ENCODE data around the gene OAS1. TPM values are rescaled to one million over a fixed set of nuclear protein-coding genes. Genes with fewer than 3 reads are reported as not detected.

The OAS1 gene
- total RNA-seq, 4 donors from 2014 or later: 3.8 to 19.8 (median 7.4) TPM

DNA sequence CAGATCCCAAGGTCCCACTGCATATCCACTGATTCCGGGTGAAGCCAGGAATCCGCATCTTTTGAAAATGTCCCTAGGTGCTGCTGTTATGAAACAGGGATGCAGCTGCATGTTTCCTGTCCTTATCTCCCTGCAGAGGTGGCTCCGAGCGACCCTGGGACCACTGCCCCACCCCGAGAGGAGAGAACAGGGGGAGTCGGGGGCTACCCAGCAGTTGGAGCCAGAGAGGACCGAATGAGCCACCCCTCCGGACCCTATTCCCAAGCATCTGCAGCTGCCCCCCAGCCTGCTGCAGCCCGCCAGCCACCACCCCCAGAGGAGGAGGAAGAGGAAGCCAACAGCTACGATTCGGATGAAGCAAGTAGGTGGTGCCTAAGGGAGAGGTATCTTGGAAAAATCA is 30.3 kb upstream of the OAS1 start:
- intact Hi-C loops (cut with DNase I; ENCODE audit: low total_unique reads): no loop called here
- no peak for DNase-seq
- no peak overlapping the region for H3K4me3 ChIP-seq

DNA sequence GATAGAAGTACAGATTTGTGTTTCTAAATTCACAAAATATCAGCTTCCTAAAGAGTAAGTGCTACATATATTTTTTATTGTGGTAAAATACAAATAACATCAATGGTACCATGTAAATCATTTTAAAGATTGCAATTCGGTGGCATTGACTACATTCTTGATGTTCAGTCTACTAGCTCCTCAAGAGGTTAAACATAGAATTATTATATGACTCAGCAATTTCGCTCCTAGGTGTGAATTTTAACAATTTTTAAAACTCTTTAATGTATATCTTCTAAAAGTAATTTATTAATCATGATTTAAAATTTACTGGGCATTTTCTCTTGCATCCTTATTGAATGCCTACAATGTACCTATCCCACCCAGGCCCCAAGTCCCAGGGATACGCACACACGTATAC is 29.8 kb upstream of the OAS1 start:
- Histone ChIP-seq H3K9me3 (no peaks in the 10 kb centered on the region), H3K27ac (no peak overlapping the region), H3K4me1 (no peaks in the 10 kb centered on the region), H3K36me3 (no peaks in the 10 kb centered on the region), H3K4me3 (no peak overlapping the region), H3K27me3 (no peaks in the 10 kb centered on the region)
- intact Hi-C loops (cut with DNase I; ENCODE audit: low total_unique reads): no loop called here
- no peak for DNase-seq
- TF ChIP-seq POLR2A (IDR thresholded peaks at IDR 0.05): no peak
- TF ChIP-seq, protein P1, sequence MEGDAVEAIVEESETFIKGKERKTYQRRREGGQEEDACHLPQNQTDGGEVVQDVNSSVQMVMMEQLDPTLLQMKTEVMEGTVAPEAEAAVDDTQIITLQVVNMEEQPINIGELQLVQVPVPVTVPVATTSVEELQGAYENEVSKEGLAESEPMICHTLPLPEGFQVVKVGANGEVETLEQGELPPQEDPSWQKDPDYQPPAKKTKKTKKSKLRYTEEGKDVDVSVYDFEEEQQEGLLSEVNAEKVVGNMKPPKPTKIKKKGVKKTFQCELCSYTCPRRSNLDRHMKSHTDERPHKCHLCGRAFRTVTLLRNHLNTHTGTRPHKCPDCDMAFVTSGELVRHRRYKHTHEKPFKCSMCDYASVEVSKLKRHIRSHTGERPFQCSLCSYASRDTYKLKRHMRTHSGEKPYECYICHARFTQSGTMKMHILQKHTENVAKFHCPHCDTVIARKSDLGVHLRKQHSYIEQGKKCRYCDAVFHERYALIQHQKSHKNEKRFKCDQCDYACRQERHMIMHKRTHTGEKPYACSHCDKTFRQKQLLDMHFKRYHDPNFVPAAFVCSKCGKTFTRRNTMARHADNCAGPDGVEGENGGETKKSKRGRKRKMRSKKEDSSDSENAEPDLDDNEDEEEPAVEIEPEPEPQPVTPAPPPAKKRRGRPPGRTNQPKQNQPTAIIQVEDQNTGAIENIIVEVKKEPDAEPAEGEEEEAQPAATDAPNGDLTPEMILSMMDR (IDR thresholded peaks at IDR 0.05): no peak

More for the DNA sequence above, 30.3 kb upstream of the OAS1 start:
- TF ChIP-seq, protein P1 (IDR thresholded peaks at IDR 0.05): no peak
- TF ChIP-seq POLR2A (IDR thresholded peaks at IDR 0.05): no peak
- no peaks in the 10 kb centered on the region for H3K4me1 ChIP-seq
- H3K9me3 ChIP-seq: no peaks in the 10 kb centered on the region
- H3K27ac ChIP-seq: no peak overlapping the region
- H3K36me3 ChIP-seq: no peaks in the 10 kb centered on the region
- H3K27me3 ChIP-seq: no peaks in the 10 kb centered on the region

DNA sequence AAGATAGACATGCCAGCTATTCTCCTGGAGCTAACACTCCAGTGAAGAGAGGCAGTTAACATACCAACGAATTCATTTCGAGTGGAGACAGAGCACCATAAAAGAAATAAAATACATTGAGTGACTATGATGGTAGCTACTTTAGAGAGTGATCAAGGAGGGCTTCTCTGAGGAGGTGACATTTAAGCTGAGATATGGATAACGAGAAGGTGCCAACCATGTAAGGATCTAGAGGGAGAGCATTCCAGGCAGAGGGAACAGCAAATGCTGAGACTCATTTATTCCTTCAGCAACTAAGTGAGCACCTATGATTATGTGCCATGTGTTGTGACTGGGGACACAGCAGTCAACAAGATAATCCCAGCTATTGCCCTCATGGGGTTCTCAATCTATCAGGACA is 28.3 kb upstream of the OAS1 start:
- H3K9me3 ChIP-seq: no peaks in the 10 kb centered on the region
- no peak for DNase-seq
- TF ChIP-seq, protein P1 (IDR thresholded peaks at IDR 0.05): no peak
- TF ChIP-seq POLR2A (IDR thresholded peaks at IDR 0.05): no peak
- intact Hi-C loops (cut with DNase I; ENCODE audit: low total_unique reads): no loop called here
- no peaks in the 10 kb centered on the region for H3K36me3 ChIP-seq
- H3K27me3 ChIP-seq: no peaks in the 10 kb centered on the region
- no peaks in the 10 kb centered on the region for H3K4me1 ChIP-seq
- H3K27ac ChIP-seq: no peak overlapping the region
- no peak overlapping the region for H3K4me3 ChIP-seq

DNA sequence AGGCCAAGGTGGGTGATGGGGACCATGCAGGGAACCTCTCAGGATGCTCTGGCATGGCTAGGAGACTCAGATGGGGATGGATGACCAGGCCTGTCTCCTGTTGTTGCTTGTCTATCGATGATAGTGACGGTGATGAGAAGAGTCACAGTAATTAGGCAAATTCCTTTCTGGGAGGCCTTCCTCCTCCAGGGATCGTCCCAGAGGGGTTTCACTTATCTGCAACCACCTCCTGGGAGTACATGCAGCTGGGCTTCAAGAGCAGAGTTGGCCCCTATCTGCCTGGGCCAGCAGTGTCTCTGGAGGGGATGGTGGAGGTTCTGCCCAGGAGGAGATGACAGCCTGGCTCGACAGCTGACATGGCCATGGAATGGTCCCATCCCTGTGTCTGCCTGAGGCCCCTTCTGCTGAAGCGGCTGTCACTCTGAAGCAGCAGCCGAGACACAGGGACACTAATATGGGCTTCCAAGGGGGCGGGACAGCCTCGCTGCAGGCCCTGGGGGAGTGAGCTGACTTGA is 27.5 kb upstream of the OAS1 start:
- no peaks in the 10 kb centered on the region for H3K9me3 ChIP-seq
- no peaks in the 10 kb centered on the region for H3K4me1 ChIP-seq

DNA sequence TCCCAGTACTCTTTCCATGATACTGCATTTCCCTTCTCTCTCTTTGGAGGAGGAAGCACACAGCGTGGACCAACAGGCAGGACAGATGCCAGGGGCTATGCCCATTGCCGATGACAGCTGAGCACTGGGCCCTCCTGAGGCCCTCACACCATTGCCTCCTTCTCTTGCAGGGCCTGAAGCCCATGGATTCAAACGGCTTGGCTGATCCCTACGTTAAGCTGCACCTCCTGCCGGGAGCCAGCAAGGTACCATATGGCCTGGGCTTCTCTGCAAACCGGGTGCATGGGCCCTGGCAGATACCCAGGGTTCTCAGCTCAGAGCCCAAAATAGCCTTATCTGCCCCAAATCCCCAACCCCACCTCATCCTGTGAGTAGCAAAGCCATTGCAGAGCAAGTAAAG is 25.2 kb upstream of the OAS1 start:
- Histone ChIP-seq H3K4me1 (no peaks in the 10 kb centered on the region), H3K9me3 (no peaks in the 10 kb centered on the region), H3K27ac (no peak overlapping the region), H3K36me3 (no peaks in the 10 kb centered on the region), H3K27me3 (no peaks in the 10 kb centered on the region), H3K4me3 (no peak overlapping the region)
- intact Hi-C loops (cut with DNase I; ENCODE audit: low total_unique reads): no loop called here
- TF ChIP-seq, protein P1 (IDR thresholded peaks at IDR 0.05): no peak
- no peak for TF ChIP-seq POLR2A (IDR thresholded peaks at IDR 0.05)
- no peak for DNase-seq

More for the DNA sequence above, 27.5 kb upstream of the OAS1 start:
- no peaks in the 10 kb centered on the region for H3K27me3 ChIP-seq
- TF ChIP-seq, protein P1 (IDR thresholded peaks at IDR 0.05): no peak
- TF ChIP-seq POLR2A (IDR thresholded peaks at IDR 0.05): no peak
- H3K4me3 ChIP-seq: no peak overlapping the region
- H3K27ac ChIP-seq: no peak overlapping the region
- intact Hi-C loops (cut with DNase I; ENCODE audit: low total_unique reads): no loop called here
- DNase-seq: no peak
- H3K36me3 ChIP-seq: no peaks in the 10 kb centered on the region

Measured in uterus (tissue), 4 donors.